Right lobe of liver (tissue), 6 donors: ENCODE data around the gene ABCC12. TPM values are rescaled to one million over a fixed set of nuclear protein-coding genes. Genes with fewer than 3 reads are reported as not detected.

Experiments
- ATAC-seq, 4 donors: fragments of 200-7000 bp; cut with Tn5 transposase; one replicate each; pipeline ENCODE4 v1.9.1; 2020; ENCODE audit warnings: mild to moderate bottlenecking in 4 of 4, moderate library complexity in 4 of 4
- DNase-seq, 3 donors: peaks; one replicate each; pipeline ENCODE4 v3.0.0-alpha.2; 2020
- H3K27ac ChIP-seq, 3 donors: fragments of 200-600 bp; one replicate each; pipeline ENCODE4 v1.8.0; 2022
- H3K27me3 ChIP-seq, 2 donors: fragments of 200-600 bp; one replicate each; pipeline ENCODE4 v1.8.0; 2022
- H3K36me3 ChIP-seq, 4 donors: fragments of 200-600 bp; sonication (generic) in 1 of 4; one replicate each; pipeline versions ENCODE4 v1.5.1 to v1.8.0; 2017 to 2022; ENCODE audit warnings: control low read depth in 1 of 4
- H3K4me1 ChIP-seq, 4 donors: fragments of 200-600 bp; sonication (generic) in 1 of 4; one replicate each; pipeline versions ENCODE4 v1.5.1 to v1.8.0; 2017 to 2022; ENCODE audit warnings: control low read depth in 1 of 4
- H3K4me3 ChIP-seq, 3 donors: fragments of 200-600 bp; one replicate each; pipeline ENCODE4 v1.8.0; 2022
- H3K9me3 ChIP-seq, 4 donors: fragments of 200-600 bp; sonication (generic) in 1 of 4; one replicate each; pipeline versions ENCODE4 v1.5.1 to v1.8.0; 2017 to 2022; ENCODE audit warnings: control low read depth in 1 of 4
- CTCF ChIP-seq, 4 donors: fragments of 200-600 bp in 3 of 4; fragments of 450-650 bp in 1 of 4; IDR thresholded peaks; one replicate each; pipeline versions ENCODE4 v1.5.1 to v1.8.0; 2016 to 2022; ENCODE audit warnings: antibody characterized with exemption in 4 of 4, mild to moderate bottlenecking in 2 of 4
- POLR2A ChIP-seq: fragments of 450-650 bp; IDR thresholded peaks from one replicate; pipeline ENCODE4 v1.6.1; 2017; ENCODE audit warnings: antibody characterized with exemption, mild to moderate bottlenecking
- WGBS: methylation state at CpG from one replicate; pipeline ENCODE4 v1.1.6; 2018; ENCODE audit warnings: low coverage, low lambda C conversion rate; ENCODE audit not compliant: insufficient coverage; ENCODE audit errors: missing lambda C conversion rate; 5-methylcytosine and 5-hydroxymethylcytosine counted together
- intact Hi-C, 2 donors: fragments of 100-400 bp; cut with DNase I; formaldehyde crosslinking; loops; one replicate each; pipeline versions ENCODE4 v1.11.2 to v1.14.1; 2022
- total RNA-seq, 6 experiments: library from RNA; depleted of rRNA in 2 of 6; stranded (reverse); fragments of >200 nt in 2 of 6; fragmentation: NEBNext Ultra II Directional in 3 of 6; extraction: Animal tissue kit (Norgen Biotek cat#: 25700) in 3 of 6; gene quantifications; one replicate each; pipeline versions ENCODE4 v1.1.0 to v1.2.4, GENCODE V29; 2016 to 2023
- donor health status: DM: no; HTN: yes; CAD: no.
- donor health status: DM: no; HTN: no; CAD: no.
- donor health status: DM: no; HTN: no; CAD: no.
- donor health status: DM: no; HTN: yes; CAD: no.
- donor health status: DM: no; HTN: yes; CAD: no.

The ABCC12 gene
- total RNA-seq, 6 experiments from 2014 or later = 0.07 TPM; not detected in 5

DNA sequence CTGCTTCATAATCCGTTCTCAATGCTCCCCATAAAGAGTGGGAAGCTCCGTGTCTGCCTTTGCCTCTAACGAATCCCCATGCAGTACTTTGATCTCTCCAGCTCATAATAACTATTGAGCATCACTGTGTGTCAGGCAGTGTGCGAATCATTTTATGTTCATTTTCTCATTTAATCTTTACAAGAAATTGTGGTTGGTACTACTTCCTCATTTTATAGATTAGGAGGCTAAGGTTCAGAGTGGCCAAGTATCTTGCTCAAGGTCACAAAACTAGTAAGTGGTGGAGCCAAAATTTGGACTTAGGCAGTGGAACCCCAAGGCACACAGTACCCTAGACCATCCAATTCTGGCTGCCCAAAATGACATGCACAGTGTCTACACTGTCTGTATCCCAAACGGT lies 44.8 kb downstream of the ABCC12 start:
- no peaks in the 10 kb centered on the region for H3K27me3 ChIP-seq
- no peak overlapping the region for H3K4me3 ChIP-seq
- DNase-seq (no peak), ATAC-seq (no peak)
- H3K27ac ChIP-seq = no peak overlapping the region
- no peaks in the 10 kb centered on the region for H3K36me3 ChIP-seq
- WGBS = 48% methylated on average over 5 of the region's 5 CpGs
- H3K9me3 ChIP-seq = no peaks in the 10 kb centered on the region
- intact Hi-C loops = no loop called here
- TF ChIP-seq CTCF (IDR thresholded peaks at IDR 0.05) = no peak
- TF ChIP-seq POLR2A = no peak
- H3K4me1 ChIP-seq = no peaks in the 10 kb centered on the region

- ATAC-seq (no peak), DNase-seq (no peak)
- Histone ChIP-seq H3K27ac (no peak overlapping the region), H3K4me1 (no peaks in the 10 kb centered on the region), H3K4me3 (no peak overlapping the region), H3K27me3 (no peaks in the 10 kb centered on the region), H3K36me3 (no peaks in the 10 kb centered on the region), H3K9me3 (no peaks in the 10 kb centered on the region)
- WGBS = 46% methylated on average over 7 of the region's 7 CpGs
- TF ChIP-seq POLR2A (no peak), CTCF (IDR thresholded peaks at IDR 0.05) (no peak)
- intact Hi-C loops = no loop called here
These were observed 45.8 kb downstream of the ABCC12 start for GRCh38 chr16:48110000-48110399.

DNA sequence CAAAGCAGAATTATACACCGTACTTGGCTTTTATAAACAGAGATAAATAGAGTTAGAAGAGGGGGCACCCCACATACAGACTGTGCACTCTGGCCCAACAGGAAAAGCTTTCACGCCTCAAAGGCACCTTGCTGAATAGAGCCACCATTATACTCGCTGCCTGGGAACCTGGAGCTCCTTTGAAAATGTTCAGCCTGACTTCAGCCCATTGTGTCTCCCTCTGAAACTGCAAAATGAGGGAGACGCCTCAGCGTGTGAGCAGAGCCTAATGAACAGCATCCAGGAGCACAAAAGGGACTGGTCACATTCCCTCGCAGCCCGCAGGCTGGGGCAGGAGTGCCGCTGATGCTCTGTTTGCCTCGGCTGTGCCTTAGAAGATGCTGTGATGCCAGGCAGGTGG lies 46.3 kb downstream of the ABCC12 start:
- WGBS = 73% methylated on average over 4 of the region's 9 CpGs
- Histone ChIP-seq H3K9me3 (no peaks in the 10 kb centered on the region), H3K36me3 (no peaks in the 10 kb centered on the region), H3K4me1 (no peaks in the 10 kb centered on the region), H3K4me3 (no peak overlapping the region), H3K27me3 (no peaks in the 10 kb centered on the region), H3K27ac (no peak overlapping the region)
- DNase-seq (no peak), ATAC-seq (no peak)
- TF ChIP-seq POLR2A (no peak), CTCF (IDR thresholded peaks at IDR 0.05) (no peak)
- intact Hi-C loops = no loop called here

GRCh38 chr16:48106446-48106845 lies 49.3 kb downstream of the ABCC12 start:
- no CpG with 5 or more reads among the region's 3 CpGs for WGBS
- H3K9me3 ChIP-seq = no peaks in the 10 kb centered on the region
- DNase-seq (no peak), ATAC-seq (no peak)
- no peaks in the 10 kb centered on the region for H3K4me1 ChIP-seq
- H3K27ac ChIP-seq = no peak overlapping the region
- TF ChIP-seq POLR2A (no peak), CTCF (IDR thresholded peaks at IDR 0.05) (no peak)
- no peaks in the 10 kb centered on the region for H3K36me3 ChIP-seq
- H3K4me3 ChIP-seq = no peak overlapping the region
- no peaks in the 10 kb centered on the region for H3K27me3 ChIP-seq
- intact Hi-C loops = no loop called here

Other genes starting within 250 kb of the ABCC12 start
- gene LONP2, start 88.3 kb upstream of the ABCC12 start, total RNA-seq = 100 to 1,000 TPM; 102 to 164 (median 153) TPM
- gene ABCC11, start 91.5 kb upstream of the ABCC12 start, total RNA-seq = 1 to 10 TPM; 2.1 to 7.6 (median 3.3) TPM
- gene SIAH1, start 229.4 kb upstream of the ABCC12 start, total RNA-seq = 10 to 100 TPM in 5 of 6 experiments, 1 to 10 TPM in 1; 8.1 to 14.0 (median 11.5) TPM